HCT116 (cell line): Measurements from ENCODE around the gene OR4Q3. TPM values are rescaled to one million over a fixed set of nuclear protein-coding genes. Genes with fewer than 3 reads are reported as not detected.
"Not testable (repeated sequence)": the region's sequence is repeated elsewhere in the genome, so short reads cannot be mapped to it uniquely, and the experiment has no call there.

Experiments used
- ATAC-seq: fragments of 200-7000 bp; cut with Tn5 transposase; 2 replicates; pipeline ENCODE4 v1.9.1; 2020; ENCODE audit warnings: mild to moderate bottlenecking, moderate library complexity
- BruUV-seq: library from RNA; stranded (reverse); fragments of 400-500 nt; replicated peaks from 2 replicates; lab custom pipeline; 2021; lab: Mats Ljungman, UMichigan
- CTCF ChIA-PET: fragments of 300-600 bp; sonication (Branson Sonifier 250); formaldehyde crosslinking; loops from one replicate; lab custom pipeline; 2021; ENCODE audit warnings: antibody characterized with exemption; lab: Charles Lee
- POLR2A ChIA-PET: fragments of 300-600, 350-600 bp; sonication (Branson Sonifier 250); formaldehyde crosslinking; loops from one replicate; lab custom pipeline; 2021; ENCODE audit warnings: antibody characterized with exemption; lab: Charles Lee
- RAD21 ChIA-PET, 2 experiments: fragments of 300-600 bp; sonication (Branson Sonifier 250); formaldehyde crosslinking; loops; one replicate each; lab custom pipeline; 2023; ENCODE audit warnings: low total read pairs in 2 of 2; ENCODE audit not compliant: uncharacterized antibody in 2 of 2, unreplicated experiment in 2 of 2, low non-redundant PET in 1 of 2; lab: Charles Lee
- DNase-seq: peaks from one replicate; pipeline ENCODE4 v3.0.0-alpha.2; 2010; ENCODE audit warnings: low read depth, low spot score
- H2AFZ ChIP-seq: fragments of 200-600 bp; shearing (Covaris generic), sonication (generic); 2 replicates; pipeline ENCODE4 v1.6.1; 2017; ENCODE audit warnings: low read depth, mixed run types, mixed read lengths, antibody characterized with exemption, low read length; ENCODE audit not compliant: poor library complexity, severe bottlenecking
- H3K27ac ChIP-seq: 2 replicates; pipeline ENCODE4 v1.5.1; 2012; ENCODE audit warnings: low read depth, low read length
- H3K27me3 ChIP-seq: fragments of 200-600 bp; sonication (generic); 2 replicates; pipeline ENCODE4 v1.6.1; 2016; ENCODE audit warnings: mixed run types, low read length, mixed read lengths; ENCODE audit not compliant: insufficient read depth
- H3K36me3 ChIP-seq, 2 experiments: fragments of 200-500 bp in 1 of 2; fragments of 200-600 bp in 1 of 2; sonication (Bioruptor generic) in 1 of 2; sonication (generic) in 1 of 2; 2 replicates each; pipeline versions ENCODE4 v1.5.1 to v1.6.1; 2014 to 2016; ENCODE audit warnings: low read length in 2 of 2, inconsistent platforms in 1 of 2, mixed read lengths in 1 of 2, mixed run types in 1 of 2; ENCODE audit not compliant: insufficient read depth in 2 of 2, control insufficient read depth in 1 of 2
- H3K4me1 ChIP-seq, 2 experiments: fragments of 200-600 bp in 1 of 2; sonication (generic) in 1 of 2; 2 replicates each; pipeline versions ENCODE4 v1.5.1 to v1.6.1; 2012 to 2017; ENCODE audit warnings: low read length in 2 of 2, inconsistent platforms in 1 of 2, mild to moderate bottlenecking in 1 of 2, mixed read lengths in 1 of 2, mixed run types in 1 of 2, moderate library complexity in 1 of 2; ENCODE audit not compliant: insufficient read depth in 2 of 2, control insufficient read depth in 1 of 2
- H3K4me2 ChIP-seq: fragments of 200-600 bp; sonication (generic); 2 replicates; pipeline ENCODE4 v1.6.1; 2017; ENCODE audit warnings: mixed run types, low read length, mixed read lengths
- H3K4me3 ChIP-seq, 2 experiments: fragments of 200-600 bp in 1 of 2; sonication (generic) in 1 of 2; replicated peaks in 1 of 2; 2 replicates each; pipeline ENCODE4 v1.5.1; 2011 to 2016; ENCODE audit warnings: low read length in 2 of 2, control low read depth in 1 of 2, low read depth in 1 of 2, mild to moderate bottlenecking in 1 of 2, mixed read lengths in 1 of 2, mixed run types in 1 of 2
- H3K79me2 ChIP-seq: fragments of 200-600 bp; sonication (generic); 2 replicates; pipeline ENCODE4 v1.6.1; 2017; ENCODE audit warnings: mild to moderate bottlenecking, mixed run types, low read length, moderate library complexity, mixed read lengths; ENCODE audit not compliant: insufficient read depth
- H3K9ac ChIP-seq: fragments of 200-600 bp; sonication (generic); 2 replicates; pipeline ENCODE4 v1.6.1; 2016; ENCODE audit warnings: low read length, mixed read lengths
- H3K9me2 ChIP-seq: fragments of 200-600 bp; sonication (generic), shearing (Covaris generic); 2 replicates; pipeline ENCODE4 v1.6.1; 2017; ENCODE audit warnings: mixed run types, mild to moderate bottlenecking, moderate library complexity; ENCODE audit not compliant: insufficient read depth
- H3K9me3 ChIP-seq, 2 experiments: fragments of 200-500 bp in 1 of 2; fragments of 200-600 bp in 1 of 2; sonication (Bioruptor generic) in 1 of 2; sonication (generic) in 1 of 2; 2 replicates each; pipeline ENCODE4 v1.6.1; 2014 to 2017; ENCODE audit warnings: low read length in 2 of 2, mixed read lengths in 2 of 2, inconsistent platforms in 1 of 2, low read depth in 1 of 2, mild to moderate bottlenecking in 1 of 2, mixed run types in 1 of 2, moderate library complexity in 1 of 2; ENCODE audit not compliant: control insufficient read depth in 1 of 2, insufficient read depth in 1 of 2
- H4K20me1 ChIP-seq: fragments of 200-600 bp; sonication (generic), shearing (Covaris generic); 2 replicates; pipeline ENCODE4 v1.6.1; 2017; ENCODE audit warnings: mixed run types, mild to moderate bottlenecking, moderate library complexity; ENCODE audit not compliant: insufficient read depth
- ATF3 ChIP-seq: IDR thresholded peaks from 2 replicates; pipeline ENCODE4 v1.6.1; 2012
- CBX3 ChIP-seq: IDR thresholded peaks from 2 replicates; pipeline ENCODE4 v1.6.1; 2012; ENCODE audit warnings: low read depth
- EGR1 ChIP-seq: IDR thresholded peaks from 2 replicates; pipeline ENCODE4 v1.6.1; 2012; ENCODE audit warnings: low read depth
- ELF1 ChIP-seq: IDR thresholded peaks from 2 replicates; pipeline ENCODE4 v1.6.1; 2012; ENCODE audit warnings: low read depth, borderline replicate concordance
- EZH2phosphoT487 ChIP-seq: fragments of 200-600 bp; IDR thresholded peaks from 2 replicates; pipeline ENCODE4 v1.6.1; 2018; ENCODE audit warnings: antibody characterized with exemption, borderline replicate concordance
- FOSL1 ChIP-seq: IDR thresholded peaks from 2 replicates; pipeline ENCODE4 v1.6.1; 2012; ENCODE audit warnings: low read depth
- JUND ChIP-seq: IDR thresholded peaks from 2 replicates; pipeline ENCODE4 v1.6.1; 2012
- MAX ChIP-seq: IDR thresholded peaks from 2 replicates; pipeline ENCODE4 v1.6.1; 2012
- POLR2A ChIP-seq: IDR thresholded peaks from 2 replicates; pipeline ENCODE4 v1.7.0; 2011; ENCODE audit warnings: borderline replicate concordance; ENCODE audit not compliant: insufficient read depth, insufficient read length; ENCODE audit errors: extremely low read depth
- POLR2AphosphoS5 ChIP-seq: IDR thresholded peaks from 2 replicates; pipeline ENCODE4 v1.6.1; 2011; ENCODE audit warnings: mild to moderate bottlenecking, low read depth, low read length, moderate library complexity
- SIN3A ChIP-seq: IDR thresholded peaks from 2 replicates; pipeline ENCODE4 v1.6.1; 2012; ENCODE audit warnings: low read depth
- SP1 ChIP-seq: IDR thresholded peaks from 2 replicates; pipeline ENCODE4 v1.6.1; 2012; ENCODE audit warnings: low read depth
- TCF7L2 ChIP-seq: IDR thresholded peaks from 2 replicates; pipeline ENCODE4 v1.7.0; 2011; ENCODE audit warnings: borderline replicate concordance, inconsistent platforms; ENCODE audit not compliant: insufficient read depth, insufficient read length; ENCODE audit errors: extremely low read depth
- YY1 ChIP-seq: IDR thresholded peaks from 2 replicates; pipeline ENCODE4 v1.6.1; 2011; ENCODE audit warnings: low read length, low read depth, moderate library complexity, mild to moderate bottlenecking; ENCODE audit not compliant: insufficient replicate concordance; ENCODE audit errors: extremely low read depth
- ZFX ChIP-seq: fragments of 450-650 bp; IDR thresholded peaks from 2 replicates; pipeline ENCODE4 v1.6.1; 2017
- ZNF274 ChIP-seq: fragments of 200-500 bp; sonication (Bioruptor generic); IDR thresholded peaks from 2 replicates; pipeline ENCODE4 v1.6.1; 2014; ENCODE audit warnings: mild to moderate bottlenecking, low read depth, low read length, inconsistent platforms
- intact Hi-C: fragments of 100-400 bp; cut with micrococcal nuclease; formaldehyde crosslinking; loops from 2 replicates; pipeline ENCODE4 v1.10.0; 2022
- total RNA-seq: library from RNA; stranded (reverse); gene quantifications from one replicate; pipeline ENCODE4 v1.2.1, GENCODE V29; 2021; ENCODE audit not compliant: unreplicated experiment

Gene OR4Q3
- total RNA-seq, 1 experiment from 2014 or later: not detected

GRCh38 chr14:19771895-19772430 is 28.6 kb downstream of the OR4Q3 start:
- Histone ChIP-seq H3K9me2 (no peaks in the 10 kb centered on the region), H2AFZ (no peak overlapping the region), H3K27ac (no peak overlapping the region), H3K79me2 (no peaks in the 10 kb centered on the region), H3K4me3 (no peak overlapping the region), H3K4me2 (no peak overlapping the region), H3K9ac (no peak overlapping the region), H3K27me3 (no peaks in the 10 kb centered on the region), H3K9me3 (peaks cover 10 to 31% of the 10 kb centered on the region in 2 experiments; a peak in 3 of 4 replicates), H4K20me1 (no peaks in the 10 kb centered on the region), H3K36me3 (no peaks in the 10 kb centered on the region; a peak in 1 of 4 replicates), H3K4me1 (no peaks in the 10 kb centered on the region)
- BruUV-seq: no TSS peak
- TF ChIP-seq MAX (no peak), JUND (no peak), ZFX (no peak), POLR2A (no peak), EZH2phosphoT487 (no peak), FOSL1 (no peak), EGR1 (no peak), ZNF274 (no peak), YY1 (no peak), POLR2AphosphoS5 (no peak), CBX3 (no peak), SIN3A (no peak), TCF7L2 (no peak), SP1 (no peak), ELF1 (no peak), ATF3 (no peak)
- ChIA-PET RAD21 (no interaction called here), CTCF (no interaction called here), POLR2A (no interaction called here)
- no peak for DNase-seq
- ATAC-seq: no peak
- intact Hi-C loops: no loop called here

- H3K27me3 ChIP-seq, intact Hi-C loops: not testable (repeated sequence)
These were observed 29.1 kb downstream of the OR4Q3 start for GRCh38 chr14:19772454-19772853.

GRCh38 chr14:19773204-19773603 is 29.8 kb downstream of the OR4Q3 start, which contains the start of gene OR4M1:
Gene OR4M1 (plus strand): TSS chr14:19773504. CDS start chr14:19780323, 6,819 bp downstream.
- H4K20me1 ChIP-seq, H3K4me1 ChIP-seq, RAD21 ChIA-PET, POLR2A ChIA-PET, DNase-seq, H3K4me3 ChIP-seq, H3K79me2 ChIP-seq, H3K4me2 ChIP-seq, H3K27ac ChIP-seq, BruUV-seq, H3K9ac ChIP-seq, H2AFZ ChIP-seq, intact Hi-C loops, CTCF ChIA-PET, H3K27me3 ChIP-seq, H3K9me2 ChIP-seq, ATAC-seq, H3K36me3 ChIP-seq: not testable (repeated sequence)
- H3K9me3 ChIP-seq: peaks cover 10 to 31% of the 10 kb centered on the region in 2 experiments; a peak in 3 of 4 replicates

More at GRCh38 chr14:19772454-19772853, 29.1 kb downstream of the OR4Q3 start:
- POLR2A ChIA-PET, CTCF ChIA-PET, H3K79me2 ChIP-seq, H3K9me2 ChIP-seq, H3K4me3 ChIP-seq, H4K20me1 ChIP-seq, DNase-seq, H3K36me3 ChIP-seq, H2AFZ ChIP-seq, H3K9ac ChIP-seq, RAD21 ChIA-PET, H3K4me1 ChIP-seq, ATAC-seq, H3K27ac ChIP-seq, BruUV-seq, H3K4me2 ChIP-seq: not testable (repeated sequence)
- peaks cover 10 to 31% of the 10 kb centered on the region in 2 experiments; a peak in 3 of 4 replicates for H3K9me3 ChIP-seq
